Measurements from ENCODE around the gene ZDHHC14.
"Not testable (repeated sequence)": the region's sequence is repeated elsewhere in the genome, so short reads cannot be mapped to it uniquely, and the experiment has no call there.

The ZDHHC14 gene

DNA sequence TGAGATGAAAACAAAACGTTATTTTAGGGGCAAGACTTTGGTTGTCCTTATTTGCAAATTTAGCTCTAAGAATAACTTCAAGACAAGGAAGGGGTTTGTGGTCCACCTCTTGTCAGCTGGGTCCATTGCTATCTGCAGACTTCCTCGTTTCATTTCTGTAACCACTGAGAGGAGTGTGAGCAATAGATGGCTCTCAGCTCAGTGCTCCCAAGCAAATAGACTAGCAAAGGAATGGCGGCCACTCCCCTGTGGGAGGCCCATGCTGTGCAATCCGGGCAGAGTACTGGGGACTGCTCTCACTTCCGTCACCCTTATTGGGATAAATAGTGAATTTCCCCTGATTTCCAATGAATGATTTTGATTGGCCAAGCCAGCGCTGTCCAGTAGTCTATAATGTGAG, 176.6 kb downstream of the ZDHHC14 start:
- no peak for DNase-seq

DNA sequence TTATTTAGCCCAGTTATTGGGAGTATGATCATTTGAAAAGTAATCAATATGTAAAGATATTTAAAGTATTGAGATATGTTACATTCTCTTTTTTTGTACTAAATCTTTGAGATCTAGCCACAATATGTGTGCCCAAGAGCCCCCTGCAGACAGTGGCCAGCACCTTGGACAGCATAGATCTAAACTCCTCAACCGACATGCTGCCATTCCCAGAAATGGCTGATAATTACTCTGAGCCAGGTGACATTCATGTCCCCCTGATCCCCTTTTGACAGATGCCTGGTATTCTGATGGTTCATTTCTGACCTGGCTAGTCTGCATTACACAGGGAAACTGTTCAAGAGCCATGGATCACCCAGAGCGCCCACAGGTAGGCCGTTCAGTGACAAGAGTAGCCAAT, 177.1 kb downstream of the ZDHHC14 start:
- no peak for DNase-seq

DNA sequence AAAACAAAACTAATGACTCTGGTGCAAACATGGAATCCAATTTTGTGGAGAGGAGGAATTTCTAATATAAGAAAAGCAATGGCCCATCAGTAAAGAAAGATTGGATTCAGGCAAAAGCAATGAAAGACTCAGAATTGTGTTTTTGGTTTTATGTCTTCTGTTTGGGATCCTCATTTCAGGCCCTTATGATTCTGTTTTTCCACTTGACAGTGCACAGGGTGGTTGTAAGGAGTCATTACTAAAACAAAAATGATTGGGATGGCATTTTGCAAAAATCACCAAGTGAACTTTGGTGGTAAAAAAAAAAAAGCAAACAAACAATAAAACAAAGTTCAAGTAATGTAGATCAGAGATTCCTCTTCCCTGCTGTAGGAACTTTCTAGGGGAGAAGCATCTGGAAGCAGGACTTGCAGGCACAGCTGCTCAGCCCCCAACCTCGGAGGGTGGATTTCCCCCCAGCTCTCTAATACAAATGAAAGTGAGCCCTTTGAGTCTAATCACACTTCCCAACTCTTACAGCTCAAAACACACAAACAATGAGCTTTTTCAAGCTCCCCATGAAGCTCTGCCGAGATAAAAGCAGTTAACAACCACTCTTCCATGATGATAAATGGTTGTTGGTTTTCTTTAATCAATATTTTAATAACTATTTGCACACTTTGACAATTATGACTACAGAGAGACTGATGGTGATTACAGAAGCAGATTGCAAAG, 177.7 kb downstream of the ZDHHC14 start:
- no peak for DNase-seq

DNA sequence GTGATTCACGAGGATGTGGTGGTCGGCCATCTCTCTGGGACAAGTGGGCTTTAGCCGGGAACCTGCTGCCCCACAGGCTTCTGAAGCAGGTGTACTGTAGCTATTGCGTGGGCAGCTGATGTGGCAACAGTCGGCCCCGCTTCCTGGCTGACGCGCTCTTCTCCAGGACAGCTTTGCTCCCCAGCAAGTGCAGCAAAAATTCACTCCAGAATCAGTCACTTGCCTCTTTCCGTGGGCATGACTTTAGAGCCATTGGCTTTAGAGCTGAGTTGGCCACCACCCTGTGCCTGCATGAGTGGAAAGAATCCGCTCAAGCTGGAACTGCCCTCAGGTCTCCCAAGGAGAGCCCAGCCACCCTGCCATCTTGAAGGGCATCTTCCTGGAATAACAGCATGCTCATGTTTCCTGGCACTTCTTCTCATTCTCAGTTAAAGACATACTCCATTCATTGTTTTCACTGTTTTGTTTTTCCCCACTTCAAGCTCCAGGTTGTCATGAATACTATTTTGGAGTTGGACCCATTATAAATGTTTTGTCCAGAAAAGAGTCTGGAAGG, 178.3 kb downstream of the ZDHHC14 start:
- no peak for DNase-seq

DNA sequence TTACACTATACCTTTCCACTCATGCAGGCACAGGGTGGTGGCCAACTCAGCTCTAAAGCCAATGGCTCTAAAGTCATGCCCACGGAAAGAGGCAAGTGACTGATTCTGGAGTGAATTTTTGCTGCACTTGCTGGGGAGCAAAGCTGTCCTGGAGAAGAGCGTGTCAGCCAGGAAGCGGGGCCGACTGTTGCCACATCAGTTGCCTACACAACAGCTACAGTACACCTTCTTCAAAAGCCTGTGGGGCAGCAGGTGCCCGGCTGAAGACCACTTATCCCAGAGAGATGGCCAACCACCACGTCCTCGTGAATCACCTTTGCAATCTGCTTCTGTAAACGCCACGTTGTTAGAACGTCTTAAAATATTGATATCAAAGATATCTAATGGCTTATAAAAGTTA, 179.1 kb downstream of the ZDHHC14 start:
- DNase-seq: not testable (repeated sequence)

DNA sequence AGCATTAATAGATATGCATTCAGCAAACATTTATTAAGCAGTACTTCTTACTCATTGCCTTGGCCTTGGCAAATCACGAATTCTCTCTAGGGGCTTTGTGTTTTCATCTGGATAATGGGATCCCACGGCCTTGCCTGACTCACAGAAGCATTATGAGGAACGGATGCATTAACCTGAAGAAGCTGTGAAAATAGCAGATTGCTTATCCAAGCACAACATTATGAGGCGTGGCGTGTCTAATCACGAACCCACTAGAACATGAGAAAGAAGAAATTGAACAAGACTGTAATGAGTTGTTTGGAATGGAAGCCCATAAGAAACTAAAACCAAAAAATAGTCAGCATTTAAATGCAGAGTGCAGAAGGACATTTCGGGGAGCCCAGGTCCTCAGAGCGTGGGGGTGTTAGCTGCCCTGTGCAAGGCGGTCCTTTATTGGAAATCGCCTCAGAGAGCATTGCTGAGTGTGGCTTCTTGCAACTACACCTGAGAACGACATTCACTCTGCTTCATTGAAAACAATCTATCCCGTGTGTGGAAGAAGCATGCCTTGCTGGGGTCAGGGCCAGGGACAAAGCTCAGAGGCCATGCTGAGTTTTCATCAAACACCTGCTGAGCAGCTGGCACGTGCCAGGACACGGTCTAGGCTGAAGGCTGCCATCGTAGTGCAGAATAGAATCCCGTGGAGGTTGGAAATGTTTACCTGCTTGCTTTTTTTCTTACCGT, 179.9 kb downstream of the ZDHHC14 start:
- no peak for DNase-seq

DNA sequence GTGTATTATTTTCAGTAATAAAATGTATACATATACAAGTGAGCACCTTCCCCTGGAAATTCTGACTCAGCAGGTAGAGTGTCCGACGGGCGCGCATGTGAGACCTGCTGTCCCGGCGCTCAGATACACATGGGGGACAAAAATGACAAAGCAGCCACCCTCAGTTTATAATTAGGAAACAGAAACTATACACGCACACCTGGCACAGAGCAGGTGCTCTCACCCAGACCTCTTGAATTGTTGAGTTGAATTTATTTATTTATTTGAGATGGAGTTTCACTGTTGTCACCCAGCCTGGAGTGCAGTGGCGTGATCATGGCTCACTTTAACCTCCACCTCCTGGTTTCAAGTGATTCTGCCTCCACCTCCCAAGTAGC, 180.4 kb downstream of the ZDHHC14 start:
- DNase-seq: no peak

DNA sequence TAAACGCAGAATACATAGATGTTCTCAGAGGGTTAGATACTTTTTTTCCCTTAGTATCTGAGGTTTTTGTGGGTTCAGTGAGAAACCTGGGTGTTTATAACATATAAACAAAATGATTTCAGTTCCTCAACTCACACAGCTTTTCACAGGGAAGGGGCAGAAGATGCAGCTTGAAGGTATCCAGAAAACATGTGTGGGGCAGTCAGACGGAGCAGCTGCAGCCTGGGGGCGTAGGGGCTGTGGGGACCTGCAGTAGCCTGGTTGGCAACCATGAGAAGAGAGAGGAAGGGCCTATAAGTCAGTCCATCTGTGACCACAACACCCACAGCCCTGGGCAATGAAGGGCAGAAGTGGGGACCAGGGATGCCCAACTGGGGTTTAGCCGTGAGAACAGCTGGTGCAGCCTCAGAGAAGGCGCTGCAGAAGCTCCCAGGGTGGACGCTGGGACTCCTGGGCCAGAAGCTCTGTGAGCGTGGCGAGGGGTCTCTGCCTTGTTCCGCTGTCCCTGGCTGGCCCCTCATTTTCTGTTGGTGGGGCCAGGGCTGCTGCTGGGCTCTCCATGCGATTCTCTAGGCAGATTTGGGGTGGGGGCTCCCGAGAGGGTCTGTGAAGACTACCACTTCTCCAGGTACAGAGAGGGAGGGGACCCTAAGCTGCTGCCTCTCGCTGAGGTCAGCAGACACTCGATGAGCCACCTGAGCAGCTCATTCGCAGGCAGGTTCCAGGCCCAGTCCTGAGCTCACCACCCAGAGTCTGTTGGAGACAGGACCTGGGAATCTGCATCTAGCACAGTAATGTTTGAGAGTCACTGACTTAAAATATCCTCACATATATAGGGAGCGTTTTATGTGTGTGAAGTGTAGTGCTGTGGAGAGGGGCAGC, 181.2 kb downstream of the ZDHHC14 start:
- no peak for DNase-seq

DNA sequence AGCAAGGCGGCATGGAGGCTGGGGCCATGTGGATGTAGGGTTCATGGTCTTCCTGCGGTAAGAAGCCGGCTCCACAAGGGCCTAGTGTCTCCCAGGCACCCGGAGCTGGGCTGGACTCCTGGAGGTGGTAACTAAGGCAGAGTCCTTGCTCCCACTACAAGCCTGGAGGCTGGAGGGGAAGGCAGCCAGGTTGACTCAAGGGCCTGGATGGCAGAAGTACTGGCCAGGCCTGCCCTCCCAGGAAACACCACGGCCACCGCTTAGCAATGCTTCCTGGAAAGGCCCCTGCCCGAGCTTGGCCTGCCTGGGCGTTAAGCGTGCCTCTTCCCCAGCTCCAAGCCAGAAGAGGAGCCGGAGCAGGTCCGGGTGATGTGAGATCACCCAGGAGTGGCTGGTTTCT, 182.0 kb downstream of the ZDHHC14 start:
- no peak for DNase-seq

DNA sequence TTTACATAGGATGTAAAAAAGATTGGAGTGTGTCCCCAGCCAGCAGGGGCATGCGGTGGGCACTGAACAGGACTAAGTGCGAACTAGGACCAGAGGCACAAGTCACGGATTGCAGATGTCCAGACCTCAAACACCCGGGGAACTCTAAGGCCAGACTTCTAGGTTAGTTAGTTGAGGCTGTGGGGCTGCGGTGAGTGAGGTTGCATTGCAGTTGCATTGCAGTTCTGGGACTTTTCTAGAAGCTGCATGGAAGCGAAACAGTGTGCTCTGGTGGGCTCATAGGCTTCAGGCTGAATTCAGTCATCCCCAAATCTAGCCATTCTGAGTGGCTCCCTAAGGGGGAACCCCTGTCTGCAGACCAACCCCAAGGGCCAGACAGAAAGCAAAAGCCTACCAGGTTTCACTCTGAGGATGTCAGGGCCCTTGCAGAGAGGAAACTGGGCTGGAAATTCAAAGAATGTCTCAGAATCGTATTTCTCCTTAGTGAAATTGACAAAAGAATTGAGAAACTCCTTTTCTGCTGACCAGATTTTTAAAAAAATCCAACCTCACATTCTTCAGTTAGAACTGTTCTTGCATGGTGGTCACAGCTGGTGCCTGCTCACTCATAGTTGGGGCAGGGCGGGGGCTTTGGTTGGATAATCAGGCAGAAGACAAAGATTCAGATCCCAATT, 182.8 kb downstream of the ZDHHC14 start:
- DNase-seq: no peak

DNA sequence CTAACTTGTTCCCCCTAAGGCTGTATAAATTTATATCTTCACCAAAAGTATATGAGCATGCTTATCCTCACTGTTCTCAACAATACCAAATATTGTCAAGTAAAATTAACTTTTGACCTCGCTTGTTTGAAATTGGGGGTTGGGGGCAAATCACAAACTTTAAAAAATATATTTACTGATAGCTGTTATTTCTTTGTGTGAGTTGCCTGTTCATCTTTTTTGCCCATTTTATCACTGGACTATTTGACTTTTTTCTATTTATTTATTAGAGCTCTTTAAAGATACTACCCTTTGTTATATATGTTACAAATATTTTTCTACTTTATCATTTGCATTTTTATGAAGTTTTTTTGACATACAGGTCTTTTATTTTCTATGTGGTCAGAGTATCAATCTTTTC, 187.7 kb downstream of the ZDHHC14 start:
- no peak for DNase-seq

DNA sequence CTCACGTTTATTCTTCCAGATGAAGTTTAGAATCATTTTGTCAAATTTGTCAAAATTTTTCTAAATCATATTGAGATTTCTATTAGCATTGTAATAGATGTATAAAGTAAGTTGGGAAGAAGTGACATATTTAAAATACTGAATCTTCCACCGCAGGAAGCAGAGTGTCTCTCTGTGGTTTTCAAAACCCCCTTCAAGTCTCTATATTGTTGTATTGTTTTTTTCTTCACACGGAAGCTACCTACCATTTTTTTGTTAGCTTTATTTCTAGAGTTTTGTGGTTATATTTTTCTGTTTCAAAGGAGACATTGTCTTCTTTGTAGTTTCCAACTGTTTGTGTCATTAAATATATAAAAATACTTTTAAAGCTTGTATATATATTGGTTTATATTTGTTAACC, 188.6 kb downstream of the ZDHHC14 start:
- DNase-seq: peak; percentile 36

DNA sequence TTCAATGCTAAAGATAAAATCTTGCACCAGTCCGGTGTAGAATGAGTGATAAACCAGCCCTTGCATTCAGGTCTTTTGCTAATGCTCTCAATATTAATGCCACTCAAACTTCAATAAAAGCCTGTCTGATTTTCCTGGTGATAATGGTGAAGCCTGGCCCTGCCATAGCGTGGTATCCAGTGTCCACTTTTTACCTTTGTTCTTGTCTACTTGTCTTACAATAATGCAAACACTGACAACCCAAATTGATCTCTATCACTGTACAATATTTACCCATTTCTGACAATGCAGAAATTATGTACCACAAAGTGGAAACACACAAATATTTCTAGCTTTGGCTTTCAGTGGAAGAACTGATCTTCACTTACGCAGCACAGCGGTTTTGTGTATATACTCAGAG, 189.1 kb downstream of the ZDHHC14 start:
- DNase-seq: no peak

DNA sequence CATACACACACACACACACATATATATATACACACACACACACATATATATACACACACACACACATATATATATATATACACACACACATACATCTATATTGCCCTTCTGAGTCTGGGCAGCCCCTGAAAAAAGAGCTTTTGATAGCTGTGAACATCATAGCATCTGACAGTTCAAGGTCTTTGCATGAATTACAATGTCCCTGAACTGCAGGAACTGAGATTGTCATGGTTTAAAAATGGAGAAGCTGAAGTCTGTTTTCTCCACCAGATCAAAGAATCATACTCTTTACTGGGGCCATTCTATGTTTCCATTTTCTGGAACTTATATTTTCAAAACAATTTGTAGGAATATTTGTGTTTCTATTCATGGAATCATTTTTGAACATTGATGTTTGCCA, 189.8 kb downstream of the ZDHHC14 start:
- DNase-seq: no peak

DNA sequence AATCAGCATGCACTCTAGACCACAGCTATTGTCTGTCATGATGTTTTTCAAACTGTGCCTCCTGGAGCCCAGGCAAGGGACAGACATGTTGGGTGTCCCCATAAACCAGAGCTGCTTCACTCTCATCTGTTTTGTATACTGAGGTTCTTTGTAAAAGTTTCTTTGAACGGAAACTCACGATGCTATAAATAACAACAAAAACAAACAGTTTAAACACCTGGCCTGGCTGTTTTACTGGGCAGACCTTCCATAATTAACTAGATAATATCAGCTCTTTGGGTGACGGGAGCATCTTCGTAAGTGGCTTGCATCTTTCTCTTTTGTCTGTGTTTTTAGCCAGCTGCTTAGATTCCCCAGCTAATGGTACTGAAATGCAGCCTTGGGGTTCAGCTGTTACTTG, 190.3 kb downstream of the ZDHHC14 start:
- no peak for DNase-seq

DNA sequence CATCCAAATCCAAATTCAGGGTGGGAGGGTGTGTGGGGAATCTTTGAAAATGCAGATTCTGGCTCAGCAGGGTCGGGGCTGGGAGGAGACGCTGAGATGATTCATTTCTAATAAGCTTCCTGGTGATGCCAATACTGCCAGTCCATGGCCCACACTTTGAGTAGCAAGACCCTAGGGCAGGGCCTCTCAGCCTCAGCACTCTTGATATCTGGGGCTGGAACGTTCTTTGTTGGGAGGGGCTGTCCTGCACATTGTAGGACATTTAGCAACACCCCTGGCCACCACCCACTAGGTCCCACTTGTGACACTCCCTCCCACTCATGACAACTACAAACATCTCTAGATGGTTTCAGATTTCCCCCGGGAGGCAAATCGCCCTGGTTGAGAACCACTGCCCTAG, 191.0 kb downstream of the ZDHHC14 start:
- no peak for DNase-seq

DNA sequence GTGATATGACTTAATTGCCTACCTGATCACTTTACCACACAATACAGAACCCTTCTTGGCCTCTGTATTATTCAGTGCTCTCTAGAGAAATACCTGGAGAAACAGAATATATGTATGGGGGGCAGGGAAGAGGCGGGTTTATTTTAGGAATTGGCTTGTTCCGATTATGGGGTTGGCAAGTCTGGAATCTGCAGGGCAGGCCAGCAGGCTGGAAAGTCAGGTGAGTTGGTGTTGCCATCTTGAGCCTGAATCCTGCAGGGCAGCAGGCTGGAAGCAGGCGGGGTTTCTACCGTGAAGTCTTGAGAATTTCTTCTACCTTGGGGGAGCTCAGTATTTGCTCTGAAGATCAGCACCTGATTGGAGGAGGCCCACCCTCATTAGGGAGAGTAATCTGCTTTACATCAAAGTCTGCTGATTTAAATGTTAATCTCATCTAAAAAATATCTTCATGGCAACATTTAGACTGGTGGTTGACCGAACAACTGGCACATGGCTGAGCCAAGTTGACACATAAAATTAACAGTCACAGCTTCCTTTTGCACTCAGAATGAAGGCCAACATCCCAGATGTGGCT, 193.9 kb downstream of the ZDHHC14 start:
- DNase-seq: no peak

DNA sequence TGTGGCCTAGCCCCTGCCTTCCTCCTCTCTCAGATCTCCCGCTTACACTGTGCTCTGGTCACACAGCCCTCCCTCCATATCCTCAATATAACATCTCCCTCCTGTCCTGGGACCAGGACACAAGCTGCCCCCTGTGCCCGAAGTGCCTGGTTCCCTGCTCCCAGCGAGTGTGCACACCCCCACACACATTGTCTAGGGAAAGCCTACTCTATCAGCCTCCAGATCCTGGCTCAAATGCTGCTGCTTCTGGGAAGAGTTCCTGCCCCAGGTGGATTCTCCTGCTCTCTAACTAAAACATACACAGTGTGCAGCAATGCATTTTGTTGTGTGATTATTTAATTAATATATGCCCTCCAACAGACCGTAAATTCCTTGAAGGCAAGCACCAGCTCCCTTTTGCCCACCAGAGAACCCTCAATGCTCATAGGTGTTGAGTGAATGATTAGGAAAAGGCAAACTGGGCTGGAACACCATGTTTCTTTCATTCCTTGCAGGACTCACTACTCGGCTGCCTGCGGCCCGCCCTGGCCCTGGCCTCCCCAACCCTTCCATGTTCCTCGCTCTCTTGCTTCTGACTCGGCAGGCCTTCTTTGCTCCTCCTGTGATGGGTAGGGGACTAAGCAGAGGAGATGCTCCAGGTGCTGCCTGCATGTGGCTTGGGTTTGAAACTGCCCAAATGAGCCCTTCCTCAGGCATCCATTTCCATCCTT, 194.6 kb downstream of the ZDHHC14 start:
- DNase-seq: no peak

DNA sequence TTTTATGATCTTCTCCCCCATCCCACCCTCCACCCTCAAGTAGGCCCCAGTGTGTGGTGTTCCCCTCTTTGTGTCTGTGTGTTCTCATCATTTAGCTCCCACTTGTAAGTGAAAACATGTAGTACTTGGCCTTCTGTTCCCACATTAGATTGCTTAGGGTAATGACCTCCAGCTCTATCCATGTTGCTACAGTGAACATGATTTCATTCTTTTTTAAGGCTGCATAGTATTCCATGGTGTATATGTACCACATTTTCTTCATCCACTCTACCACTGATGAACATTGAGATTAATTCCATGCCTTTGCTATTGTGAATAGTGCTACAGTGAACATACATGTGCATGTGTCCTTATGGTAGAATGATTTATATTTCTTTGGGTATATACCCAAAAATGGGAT, 196.0 kb downstream of the ZDHHC14 start:
- not testable (repeated sequence) for DNase-seq

DNA sequence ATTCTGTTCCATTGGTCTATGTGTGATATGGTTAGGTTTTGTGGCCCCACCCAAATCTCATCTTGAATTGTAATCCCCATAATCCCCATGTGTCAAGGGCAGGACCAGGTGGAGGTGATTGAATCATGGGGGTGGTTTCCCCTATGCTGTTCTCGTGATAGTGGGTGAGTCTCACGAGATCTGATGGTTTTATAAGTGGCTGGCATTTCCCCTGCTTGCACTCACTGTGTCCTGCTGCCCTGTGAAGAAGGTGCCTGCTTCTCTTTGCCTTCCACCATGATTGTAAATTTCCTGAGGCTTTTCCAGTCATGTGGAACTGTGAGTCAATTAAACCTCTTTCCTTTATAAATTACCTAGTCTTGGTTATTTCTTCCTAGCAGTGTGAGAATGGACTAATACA, 197.5 kb downstream of the ZDHHC14 start:
- not testable (repeated sequence) for DNase-seq

DNA sequence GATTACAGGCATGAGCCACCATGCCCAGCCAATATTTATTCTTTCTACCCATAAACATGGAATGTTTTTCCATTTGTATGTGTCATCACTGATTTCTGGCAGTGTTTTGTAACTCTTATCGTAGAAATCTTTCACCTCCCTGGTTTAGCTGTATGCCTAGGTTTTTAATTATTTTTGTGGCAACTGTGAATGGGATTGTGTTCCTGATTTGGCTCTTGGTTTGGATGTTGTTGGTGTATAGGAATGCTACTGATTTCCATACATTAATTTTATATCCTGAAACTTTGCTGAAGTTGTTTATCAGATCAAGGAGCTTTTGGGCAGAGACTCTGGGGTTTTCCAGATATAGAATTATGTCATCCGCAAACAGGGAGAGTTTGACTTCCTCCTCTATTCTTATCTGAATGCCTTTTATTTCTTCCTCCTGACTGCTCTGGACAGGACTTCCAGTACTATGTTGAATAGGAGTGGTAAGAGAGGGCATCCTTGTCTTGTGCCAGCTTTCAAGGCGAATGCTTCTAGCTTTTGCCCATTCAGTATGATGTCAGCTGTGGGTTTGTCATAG, 198.6 kb downstream of the ZDHHC14 start:
- no peak for DNase-seq
